Left ventricle myocardium inferior (tissue), 1 donor: ENCODE data around the gene OR10H5. TPM values are rescaled to one million over a fixed set of nuclear protein-coding genes. Genes with fewer than 3 reads are reported as not detected.
A peak's percentile ranks its signal among the peaks of the same experiment; 100 is the strongest.
"Not testable (repeated sequence)": the region's sequence is repeated elsewhere in the genome, so short reads cannot be mapped to it uniquely, and the experiment has no call there.

ENCODE experiments used
- DNase-seq: peaks from one replicate; pipeline ENCODE4 v3.0.0-alpha.2; 2020
- H3K27ac ChIP-seq: fragments of 200-600 bp; replicated peaks from 2 replicates; pipeline ENCODE4 v1.8.0; 2021
- H3K27me3 ChIP-seq: fragments of 200-600 bp; 2 replicates; pipeline ENCODE4 v1.8.0; 2021; ENCODE audit warnings: low read depth
- H3K36me3 ChIP-seq: fragments of 200-600 bp; 2 replicates; pipeline ENCODE4 v1.8.0; 2021
- H3K4me1 ChIP-seq: fragments of 200-600 bp; 2 replicates; pipeline ENCODE4 v1.8.0; 2021
- H3K4me3 ChIP-seq: fragments of 200-600 bp; 2 replicates; pipeline ENCODE4 v1.8.0; 2021; ENCODE audit warnings: mild to moderate bottlenecking, moderate library complexity
- H3K9me3 ChIP-seq: fragments of 200-600 bp; replicated peaks from 2 replicates; pipeline ENCODE4 v1.8.0; 2021
- intact Hi-C: fragments of 100-400 bp; cut with micrococcal nuclease; formaldehyde crosslinking; loops from one replicate; pipeline ENCODE4 v1.11.0; 2022
- total RNA-seq: library from RNA; stranded (reverse); fragmentation: NEBNext Ultra II Directional; extraction: Animal tissue kit (Norgen Biotek cat#: 25700); gene quantifications from one replicate; pipeline ENCODE4 v1.2.1, GENCODE V29; 2021
- TF ChIP-seq, protein P1 (sequence below): fragments of 200-600 bp; IDR thresholded peaks from 2 replicates; pipeline ENCODE4 v1.8.0; 2021; ENCODE audit warnings: antibody characterized with exemption, mild to moderate bottlenecking, borderline replicate concordance
- donor health status: DM: no; HTN: yes; CAD: no; lungs with severe emphysema.

OR10H5 gene
- total RNA-seq, 1 donor from 2014 or later, result not detected

DNA sequence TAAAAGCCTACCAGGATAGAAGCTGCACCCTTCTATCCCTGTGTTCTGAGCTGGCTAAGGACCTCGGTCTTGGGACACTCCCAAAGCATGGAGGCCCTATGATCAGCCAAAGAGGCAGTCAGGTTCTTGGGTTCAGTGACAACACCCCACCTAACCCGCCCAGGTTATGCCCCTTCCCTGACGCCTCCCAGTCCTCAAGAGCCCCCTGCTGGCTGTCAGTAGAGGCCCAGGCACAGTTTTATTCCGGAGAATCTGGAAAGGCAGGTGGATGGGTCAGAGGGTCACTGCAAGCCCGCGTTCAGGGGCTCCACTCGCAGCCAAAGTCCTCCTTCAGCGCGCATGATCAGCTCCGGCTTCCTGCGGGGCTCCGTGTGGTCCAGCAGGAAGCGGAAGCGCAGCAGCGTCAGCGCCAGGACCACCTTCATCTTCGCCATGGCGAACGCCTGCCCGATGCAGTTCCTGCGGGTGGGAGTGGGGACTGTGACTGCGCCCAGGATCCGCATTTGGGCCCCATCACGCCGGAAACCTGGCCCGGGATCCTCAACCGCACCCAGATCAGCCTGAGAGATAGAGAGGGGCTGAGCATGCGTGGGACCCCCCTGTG lies 27.4 kb upstream of the OR10H5 start:
- no peak overlapping the region for H3K4me3 ChIP-seq
- no peaks in the 10 kb centered on the region for H3K36me3 ChIP-seq
- H3K27ac ChIP-seq, result no peak overlapping the region
- H3K4me1 ChIP-seq, result no peaks in the 10 kb centered on the region
- DNase-seq, result no peak
- intact Hi-C loops, result no loop called here
- TF ChIP-seq, protein P1, sequence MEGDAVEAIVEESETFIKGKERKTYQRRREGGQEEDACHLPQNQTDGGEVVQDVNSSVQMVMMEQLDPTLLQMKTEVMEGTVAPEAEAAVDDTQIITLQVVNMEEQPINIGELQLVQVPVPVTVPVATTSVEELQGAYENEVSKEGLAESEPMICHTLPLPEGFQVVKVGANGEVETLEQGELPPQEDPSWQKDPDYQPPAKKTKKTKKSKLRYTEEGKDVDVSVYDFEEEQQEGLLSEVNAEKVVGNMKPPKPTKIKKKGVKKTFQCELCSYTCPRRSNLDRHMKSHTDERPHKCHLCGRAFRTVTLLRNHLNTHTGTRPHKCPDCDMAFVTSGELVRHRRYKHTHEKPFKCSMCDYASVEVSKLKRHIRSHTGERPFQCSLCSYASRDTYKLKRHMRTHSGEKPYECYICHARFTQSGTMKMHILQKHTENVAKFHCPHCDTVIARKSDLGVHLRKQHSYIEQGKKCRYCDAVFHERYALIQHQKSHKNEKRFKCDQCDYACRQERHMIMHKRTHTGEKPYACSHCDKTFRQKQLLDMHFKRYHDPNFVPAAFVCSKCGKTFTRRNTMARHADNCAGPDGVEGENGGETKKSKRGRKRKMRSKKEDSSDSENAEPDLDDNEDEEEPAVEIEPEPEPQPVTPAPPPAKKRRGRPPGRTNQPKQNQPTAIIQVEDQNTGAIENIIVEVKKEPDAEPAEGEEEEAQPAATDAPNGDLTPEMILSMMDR, result peak; percentile 38
- peaks cover 48% of the 10 kb centered on the region for H3K27me3 ChIP-seq
- peaks cover 8% of the 10 kb centered on the region for H3K9me3 ChIP-seq

DNA sequence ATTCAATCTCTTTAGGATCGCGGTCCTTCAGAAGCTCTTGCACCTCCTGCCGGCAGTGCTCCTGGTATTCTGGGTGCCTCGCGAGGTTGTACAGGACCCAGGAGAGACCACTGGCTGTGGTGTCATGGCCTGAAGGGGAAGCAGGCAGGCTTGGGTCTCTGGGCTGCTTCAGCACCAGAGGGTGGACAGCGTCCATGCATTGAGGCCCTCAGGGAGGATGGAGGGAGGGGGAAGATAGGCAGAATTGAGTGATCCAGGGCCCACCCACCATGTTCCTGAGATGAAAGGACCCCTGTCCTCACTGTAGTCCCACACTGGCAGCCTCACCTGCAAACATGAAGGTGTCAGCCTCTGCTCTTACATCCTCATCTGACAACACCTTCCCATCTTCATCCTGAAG lies 17.9 kb upstream of the OR10H5 start:
- DNase-seq, result no peak
- peaks cover 14% of the 10 kb centered on the region for H3K36me3 ChIP-seq
- H3K27ac ChIP-seq, result no peak overlapping the region
- H3K4me3 ChIP-seq, result no peak overlapping the region
- no peaks in the 10 kb centered on the region for H3K4me1 ChIP-seq
- intact Hi-C loops, result no loop called here
- peaks cover 3% of the 10 kb centered on the region for H3K27me3 ChIP-seq
- peaks cover 39% of the 10 kb centered on the region for H3K9me3 ChIP-seq
- TF ChIP-seq, protein P1, result no peak

DNA sequence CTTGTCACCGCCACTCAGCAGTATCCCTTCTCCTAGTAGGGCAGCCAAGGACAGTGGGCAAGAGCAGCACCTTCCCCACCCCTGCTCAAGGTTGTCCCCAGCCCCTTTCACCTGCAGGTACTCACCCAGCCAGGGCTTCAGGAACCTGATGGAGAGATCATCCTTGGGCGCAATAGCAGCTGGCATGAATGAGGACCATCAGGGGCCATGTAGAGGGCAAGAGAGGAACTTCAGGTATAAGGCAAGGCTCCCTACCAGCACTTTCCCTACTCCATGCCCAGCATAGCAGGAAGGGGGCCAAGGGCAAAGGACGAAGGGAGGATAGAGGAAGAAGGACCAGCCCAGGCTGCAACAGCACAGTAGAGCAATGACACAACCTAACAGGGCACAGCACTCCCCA lies 13.3 kb upstream of the OR10H5 start:
- peaks cover 17% of the 10 kb centered on the region for H3K27me3 ChIP-seq
- intact Hi-C loops, DNase-seq, H3K9me3 ChIP-seq, H3K27ac ChIP-seq, H3K4me3 ChIP-seq, H3K36me3 ChIP-seq: not testable (repeated sequence)
- H3K4me1 ChIP-seq, result peaks cover 11% of the 10 kb centered on the region

DNA sequence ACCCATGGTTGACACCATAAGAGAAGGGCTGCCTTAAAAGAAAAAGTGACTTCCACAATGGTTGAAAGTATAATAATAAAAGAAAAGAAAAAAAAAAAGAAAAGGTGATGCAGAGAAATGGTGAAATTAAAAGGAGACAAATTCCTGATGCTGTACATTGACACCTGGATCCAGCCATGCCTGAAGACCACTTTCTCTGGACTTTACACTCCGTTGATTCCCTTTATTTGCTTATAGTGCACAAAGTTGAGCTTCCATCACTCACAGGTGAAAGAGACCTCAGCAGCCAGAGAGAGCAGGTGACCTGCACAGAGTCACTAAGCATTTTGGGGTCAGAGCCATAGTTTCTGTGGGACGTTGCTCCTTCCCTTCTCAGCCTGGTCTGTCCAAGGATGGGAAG lies 12.2 kb upstream of the OR10H5 start:
- Histone ChIP-seq H3K9me3 (peaks cover 3% of the 10 kb centered on the region), H3K4me1 (peaks cover 20% of the 10 kb centered on the region), H3K27me3 (peaks cover 14% of the 10 kb centered on the region), H3K36me3 (no peaks in the 10 kb centered on the region), H3K27ac (no peak overlapping the region), H3K4me3 (no peak overlapping the region)
- DNase-seq, result no peak
- intact Hi-C loops, result no loop called here
- TF ChIP-seq, protein P1, result no peak

DNA sequence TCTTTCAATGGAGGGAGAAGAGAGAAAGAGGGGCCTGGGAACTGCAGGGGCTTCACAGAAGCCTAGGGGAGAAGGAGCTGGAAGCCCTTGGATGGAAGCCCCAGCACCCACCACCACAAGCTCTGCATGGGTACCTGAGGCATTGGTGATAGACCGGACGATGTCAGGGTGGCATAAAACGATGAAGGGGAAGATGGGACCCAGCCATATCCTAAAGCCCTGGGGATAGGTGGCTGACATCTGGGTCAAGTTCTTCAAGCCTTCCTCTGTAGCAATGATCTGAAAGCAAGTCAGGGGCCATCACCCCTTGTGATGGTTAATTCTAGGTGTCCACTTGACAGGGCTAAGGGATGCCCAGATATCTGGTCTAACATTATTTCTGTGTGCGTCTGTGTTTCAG lies 11.2 kb upstream of the OR10H5 start:
- H3K4me3 ChIP-seq, result no peak overlapping the region
- H3K36me3 ChIP-seq, result no peaks in the 10 kb centered on the region
- peaks cover 3% of the 10 kb centered on the region for H3K9me3 ChIP-seq
- TF ChIP-seq, protein P1, result no peak
- DNase-seq, result no peak
- H3K27ac ChIP-seq, result no peak overlapping the region
- peaks cover 30% of the 10 kb centered on the region for H3K4me1 ChIP-seq
- H3K27me3 ChIP-seq, result peaks cover 14% of the 10 kb centered on the region
- intact Hi-C loops, result no loop called here

DNA sequence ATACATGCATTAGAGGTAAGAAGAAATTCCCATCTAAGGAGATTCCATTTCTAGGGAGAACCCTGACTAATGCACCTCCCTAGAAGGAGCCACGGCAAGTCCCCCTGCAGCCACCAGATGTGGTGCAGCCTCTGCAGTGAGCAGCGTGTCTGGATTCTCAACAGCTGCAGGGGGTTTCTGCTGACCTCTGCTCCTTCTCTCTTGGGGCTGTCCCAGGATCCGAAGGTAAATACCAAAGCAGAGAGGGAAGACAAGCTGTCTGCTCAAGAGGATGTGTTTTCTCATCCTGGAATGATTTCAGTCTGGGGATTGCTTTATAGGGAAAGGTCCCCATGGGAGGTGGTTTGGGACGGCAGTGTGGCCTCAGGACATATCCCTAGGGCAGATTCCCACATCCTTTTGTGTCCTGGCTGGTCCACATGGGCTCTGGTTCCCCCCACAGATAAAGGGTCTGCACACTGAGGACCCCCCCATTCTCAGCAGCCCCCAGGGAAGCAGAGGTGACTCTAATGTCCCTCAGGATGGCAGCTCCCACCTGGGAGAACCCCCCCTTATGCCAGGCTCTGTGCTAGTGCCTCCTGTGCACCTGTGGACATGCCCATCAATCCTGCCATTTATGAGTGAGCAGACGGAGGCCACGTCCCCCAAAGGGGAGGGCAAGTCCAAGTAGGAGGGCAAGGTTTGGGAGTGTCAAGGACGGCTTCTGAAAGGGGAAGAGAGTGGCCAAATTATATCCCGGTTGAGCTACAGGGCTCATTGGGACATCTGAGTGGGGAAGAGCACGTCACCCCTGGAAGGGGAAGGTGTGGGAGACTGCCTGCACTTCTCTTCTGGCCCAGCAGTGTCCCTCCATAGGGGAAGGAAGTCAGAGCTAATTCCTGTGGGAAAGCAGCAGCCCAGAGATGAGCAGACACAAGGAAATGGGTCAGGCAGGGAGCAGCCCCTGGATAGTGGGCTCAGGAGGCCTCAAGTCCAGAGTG lies 10.2 kb upstream of the OR10H5 start:
- no peaks in the 10 kb centered on the region for H3K36me3 ChIP-seq
- no peak for DNase-seq
- TF ChIP-seq, protein P1, result no peak
- H3K27me3 ChIP-seq, result peaks cover 14% of the 10 kb centered on the region
- H3K27ac ChIP-seq, result no peak overlapping the region
- H3K4me3 ChIP-seq, result no peak overlapping the region
- H3K9me3 ChIP-seq, result peaks cover 3% of the 10 kb centered on the region
- intact Hi-C loops, result no loop called here
- peaks cover 36% of the 10 kb centered on the region for H3K4me1 ChIP-seq
